Neural progenitor cell (in vitro differentiated cells): ENCODE results near the gene PNPLA3. TPM values are rescaled to one million over a fixed set of nuclear protein-coding genes. Genes with fewer than 3 reads are reported as not detected.
"Not testable (repeated sequence)": the region's sequence is repeated elsewhere in the genome, so short reads cannot be mapped to it uniquely, and the experiment has no call there.

Experiments
- DNase-seq: peaks from one replicate; pipeline ENCODE4 v3.0.0-alpha.2; 2016; ENCODE audit warnings: low spot score
- H2AFZ ChIP-seq: fragments of 200-600 bp; sonication (generic); replicated peaks from 2 replicates; pipeline ENCODE4 v1.6.1; 2016; ENCODE audit warnings: antibody characterized with exemption
- H3F3A ChIP-seq: fragments of 200-600 bp; sonication (generic); 2 replicates; pipeline ENCODE4 v1.6.1; 2016; ENCODE audit warnings: antibody characterized with exemption, low read depth
- H3K27ac ChIP-seq: fragments of 200-600 bp; sonication (generic); 2 replicates; pipeline ENCODE4 v1.5.1; 2016; ENCODE audit warnings: mild to moderate bottlenecking
- H3K27me3 ChIP-seq: fragments of 200-600 bp; sonication (generic); 2 replicates; pipeline ENCODE4 v1.6.1; 2016; ENCODE audit warnings: mild to moderate bottlenecking, moderate library complexity
- H3K36me3 ChIP-seq: fragments of 200-600 bp; sonication (generic); 2 replicates; pipeline ENCODE4 v1.5.1; 2016
- H3K4me1 ChIP-seq: fragments of 200-600 bp; sonication (generic); 2 replicates; pipeline ENCODE4 v1.6.1; 2016; ENCODE audit warnings: mixed run types
- H3K4me2 ChIP-seq: fragments of 200-600 bp; sonication (generic); 2 replicates; pipeline ENCODE4 v1.6.1; 2016
- H3K4me3 ChIP-seq: fragments of 200-600 bp; sonication (generic); 2 replicates; pipeline ENCODE4 v1.5.1; 2016
- H3K79me2 ChIP-seq: fragments of 200-600 bp; sonication (generic); 2 replicates; pipeline ENCODE4 v1.6.1; 2016; ENCODE audit warnings: low read depth
- H3K9ac ChIP-seq: fragments of 200-600 bp; sonication (generic); 2 replicates; pipeline ENCODE4 v1.6.1; 2016
- H3K9me3 ChIP-seq: fragments of 200-600 bp; sonication (generic); 2 replicates; pipeline ENCODE4 v1.5.1; 2016; ENCODE audit warnings: low read depth
- H4K20me1 ChIP-seq: fragments of 200-600 bp; sonication (generic); 2 replicates; pipeline ENCODE4 v1.6.1; 2016; ENCODE audit warnings: low read depth
- H3K27ac Mint-ChIP-seq: 3 replicates; pipeline ENCODE4 v1.8.0; 2021; ENCODE audit warnings: mixed read lengths
- H3K27me3 Mint-ChIP-seq: 2 replicates; pipeline ENCODE4 v1.8.0; 2022; ENCODE audit warnings: low read depth, mild to moderate bottlenecking, inconsistent platforms, moderate library complexity, mixed read lengths; ENCODE audit not compliant: insufficient read depth
- H3K36me3 Mint-ChIP-seq: 3 replicates; pipeline ENCODE4 v1.8.0; 2021; ENCODE audit warnings: mixed read lengths
- H3K4me1 Mint-ChIP-seq: 3 replicates; pipeline ENCODE4 v1.8.0; 2021; ENCODE audit warnings: mixed read lengths
- H3K4me3 Mint-ChIP-seq: 3 replicates; pipeline ENCODE4 v1.8.0; 2021; ENCODE audit warnings: mild to moderate bottlenecking, moderate library complexity, mixed read lengths
- H3K9me3 Mint-ChIP-seq: 3 replicates; pipeline ENCODE4 v1.8.0; 2020; ENCODE audit warnings: mixed read lengths
- CTCF ChIP-seq: fragments of 200-600 bp; sonication (generic); IDR thresholded peaks from 2 replicates; pipeline ENCODE4 v1.5.1; 2017; ENCODE audit warnings: antibody characterized with exemption, mild to moderate bottlenecking
- EZH2 ChIP-seq: fragments of 200-600 bp; sonication (generic); IDR thresholded peaks from 2 replicates; pipeline ENCODE4 v1.6.1; 2017; ENCODE audit warnings: antibody characterized with exemption, mild to moderate bottlenecking, moderate library complexity
- EZH2phosphoT487 ChIP-seq: fragments of 200-600 bp; sonication (generic); IDR thresholded peaks from 2 replicates; pipeline ENCODE4 v1.6.1; 2017; ENCODE audit warnings: antibody characterized with exemption
- total RNA-seq: library from RNA; depleted of rRNA; stranded (reverse); fragments of >200 nt; gene quantifications from 2 replicates; pipeline ENCODE4 v1.2.3, GENCODE V29; 2015; ENCODE audit warnings: low replicate concordance

The PNPLA3 gene
- total RNA-seq, 1 donor from 2014 or later, result 4.8 TPM

- no peak overlapping the region for H3K27ac Mint-ChIP-seq
- Histone ChIP-seq H3K9me3 (no peaks in the 10 kb centered on the region), H4K20me1 (no peaks in the 10 kb centered on the region), H3K4me3 (no peak overlapping the region), H3K4me2 (no peak overlapping the region), H2AFZ (no peak overlapping the region), H3K36me3 (no peaks in the 10 kb centered on the region), H3K27me3 (peaks cover 19% of the 10 kb centered on the region), H3K79me2 (no peaks in the 10 kb centered on the region), H3K4me1 (no peaks in the 10 kb centered on the region), H3K9ac (no peak overlapping the region), H3K27ac (no peak overlapping the region), H3F3A (no peaks in the 10 kb centered on the region)
- TF ChIP-seq EZH2phosphoT487, result no peak
- no peak for TF ChIP-seq EZH2
- TF ChIP-seq CTCF, result no peak
- no peaks in the 10 kb centered on the region for H3K9me3 Mint-ChIP-seq
- peaks cover 27% of the 10 kb centered on the region for H3K27me3 Mint-ChIP-seq
- peaks cover 4% of the 10 kb centered on the region for H3K4me1 Mint-ChIP-seq
- no peak for DNase-seq
- no peak overlapping the region for H3K4me3 Mint-ChIP-seq
- H3K36me3 Mint-ChIP-seq, result no peaks in the 10 kb centered on the region
Observed at GRCh38 chr22:43897751-43898261, 25.8 kb upstream of the PNPLA3 start.

GRCh38 chr22:43900206-43900605 is 23.4 kb upstream of the PNPLA3 start:
- no peak overlapping the region for H3K27ac Mint-ChIP-seq
- peaks cover 4% of the 10 kb centered on the region for H3K9me3 Mint-ChIP-seq
- Histone ChIP-seq H3F3A (no peaks in the 10 kb centered on the region), H4K20me1 (no peaks in the 10 kb centered on the region), H3K36me3 (no peaks in the 10 kb centered on the region), H3K4me2 (no peak overlapping the region), H3K4me3 (no peak overlapping the region), H2AFZ (no peak overlapping the region), H3K79me2 (no peaks in the 10 kb centered on the region), H3K9me3 (no peaks in the 10 kb centered on the region), H3K4me1 (no peaks in the 10 kb centered on the region), H3K27ac (no peak overlapping the region), H3K9ac (no peak overlapping the region), H3K27me3 (no peaks in the 10 kb centered on the region)
- no peak for DNase-seq
- TF ChIP-seq EZH2, result no peak
- TF ChIP-seq EZH2phosphoT487, result no peak
- no peak for TF ChIP-seq CTCF
- peaks cover 4% of the 10 kb centered on the region for H3K4me1 Mint-ChIP-seq
- H3K27me3 Mint-ChIP-seq, result peaks cover 18% of the 10 kb centered on the region
- H3K4me3 Mint-ChIP-seq, result no peak overlapping the region
- H3K36me3 Mint-ChIP-seq, result no peaks in the 10 kb centered on the region

- TF ChIP-seq EZH2phosphoT487 (no peak), EZH2 (no peak), CTCF (no peak)
- no peak for DNase-seq
- Histone ChIP-seq H3F3A (no peaks in the 10 kb centered on the region), H3K9ac (no peak overlapping the region), H3K36me3 (no peaks in the 10 kb centered on the region), H4K20me1 (no peaks in the 10 kb centered on the region), H3K4me3 (no peak overlapping the region), H3K27me3 (no peaks in the 10 kb centered on the region), H2AFZ (no peak overlapping the region), H3K4me1 (no peaks in the 10 kb centered on the region), H3K27ac (no peak overlapping the region), H3K9me3 (no peaks in the 10 kb centered on the region), H3K4me2 (no peak overlapping the region), H3K79me2 (no peaks in the 10 kb centered on the region)
- H3K36me3 Mint-ChIP-seq, result no peaks in the 10 kb centered on the region
- H3K4me3 Mint-ChIP-seq, result no peak overlapping the region
- H3K27ac Mint-ChIP-seq, result no peak overlapping the region
- peaks cover 18% of the 10 kb centered on the region for H3K27me3 Mint-ChIP-seq
- H3K4me1 Mint-ChIP-seq, result peaks cover 10% of the 10 kb centered on the region
- H3K9me3 Mint-ChIP-seq, result peaks cover 4% of the 10 kb centered on the region
Observed at GRCh38 chr22:43901976-43902643, 21.5 kb upstream of the PNPLA3 start.

- H3K27me3 ChIP-seq, H2AFZ ChIP-seq, H3K9ac ChIP-seq, H3K36me3 Mint-ChIP-seq, H3K9me3 ChIP-seq, H3K27ac ChIP-seq, DNase-seq, H3K4me3 Mint-ChIP-seq, H3K9me3 Mint-ChIP-seq, H3K4me1 ChIP-seq, H3K36me3 ChIP-seq, H3K79me2 ChIP-seq, H3K27me3 Mint-ChIP-seq, H3K4me2 ChIP-seq, H4K20me1 ChIP-seq, H3F3A ChIP-seq, H3K4me3 ChIP-seq: not testable (repeated sequence)
- Mint-ChIP-seq H3K27ac (peak overlapping the region; percentile 21), H3K4me1 (peaks cover 10% of the 10 kb centered on the region)
Observed at GRCh38 chr22:43903033-43903432, 20.6 kb upstream of the PNPLA3 start.
